Trophoblast cell (in vitro differentiated cells and primary cell): Measurements from ENCODE around the gene ABCF2.

ENCODE experiments used
- DNase-seq, 2 donors: peaks; one replicate each; pipeline ENCODE4 v3.0.0-alpha.2; 2016
- H2AFZ ChIP-seq: 2 replicates; pipeline ENCODE4 v1.6.1; 2013; ENCODE audit warnings: low read length, moderate library complexity, mild to moderate bottlenecking; ENCODE audit not compliant: insufficient read depth, poor library complexity
- H2AK5ac ChIP-seq: 2 replicates; pipeline ENCODE4 v1.6.1; 2013; ENCODE audit warnings: mild to moderate bottlenecking, low read length
- H2BK120ac ChIP-seq: 2 replicates; pipeline ENCODE4 v1.6.1; 2013; ENCODE audit warnings: low read length, mild to moderate bottlenecking, moderate library complexity; ENCODE audit not compliant: insufficient read depth, poor library complexity
- H2BK12ac ChIP-seq: 2 replicates; pipeline ENCODE4 v1.6.1; 2013; ENCODE audit warnings: mild to moderate bottlenecking, low read length, moderate library complexity
- H2BK5ac ChIP-seq: 2 replicates; pipeline ENCODE4 v1.6.1; 2013; ENCODE audit warnings: low read length, low read depth, moderate library complexity, mild to moderate bottlenecking; ENCODE audit not compliant: poor library complexity
- H3K14ac ChIP-seq: 2 replicates; pipeline ENCODE4 v1.6.1; 2013; ENCODE audit warnings: mild to moderate bottlenecking, low read length
- H3K18ac ChIP-seq: 2 replicates; pipeline ENCODE4 v1.6.1; 2013; ENCODE audit warnings: mild to moderate bottlenecking, low read length
- H3K23ac ChIP-seq: 2 replicates; pipeline ENCODE4 v1.6.1; 2013; ENCODE audit warnings: low read length
- H3K27ac ChIP-seq: 2 replicates; pipeline ENCODE4 v1.5.1; 2013; ENCODE audit warnings: low read depth, mild to moderate bottlenecking, inconsistent platforms, low read length, moderate library complexity
- H3K27me3 ChIP-seq: 2 replicates; pipeline ENCODE4 v1.6.1; 2013; ENCODE audit warnings: inconsistent platforms, mild to moderate bottlenecking, low read length, moderate library complexity; ENCODE audit not compliant: insufficient read depth
- H3K36me3 ChIP-seq, 2 experiments: 1 replicate in 1 of 2; 2 replicates in 1 of 2; pipeline ENCODE4 v1.6.1; 2013; ENCODE audit warnings: low read length in 2 of 2, mild to moderate bottlenecking in 2 of 2, moderate library complexity in 1 of 2; ENCODE audit not compliant: insufficient read depth in 2 of 2, control insufficient read depth in 1 of 2
- H3K4ac ChIP-seq: 2 replicates; pipeline ENCODE4 v1.6.1; 2013; ENCODE audit warnings: low read depth, mild to moderate bottlenecking, low read length, moderate library complexity
- H3K4me1 ChIP-seq, 2 experiments: 1 replicate in 1 of 2; 2 replicates in 1 of 2; pipeline ENCODE4 v1.6.1; 2013; ENCODE audit warnings: low read length in 2 of 2, mild to moderate bottlenecking in 2 of 2, moderate library complexity in 1 of 2; ENCODE audit not compliant: insufficient read depth in 2 of 2, control insufficient read depth in 1 of 2
- H3K4me2 ChIP-seq: 2 replicates; pipeline ENCODE4 v1.6.1; 2013; ENCODE audit warnings: inconsistent platforms, mild to moderate bottlenecking, low read length, moderate library complexity
- H3K4me3 ChIP-seq: 2 replicates; pipeline ENCODE4 v1.5.1; 2013; ENCODE audit warnings: mild to moderate bottlenecking, low read depth, low read length, inconsistent platforms
- H3K79me1 ChIP-seq: one replicate; pipeline ENCODE4 v1.6.1; 2013; ENCODE audit warnings: low read length
- H3K79me2 ChIP-seq: 2 replicates; pipeline ENCODE4 v1.6.1; 2013; ENCODE audit warnings: low read length, mild to moderate bottlenecking; ENCODE audit not compliant: control insufficient read depth, insufficient read depth, poor library complexity
- H3K9ac ChIP-seq: 2 replicates; pipeline ENCODE4 v1.6.1; 2013; ENCODE audit warnings: mild to moderate bottlenecking, low read length
- H3K9me3 ChIP-seq: 2 replicates; pipeline ENCODE4 v1.6.1; 2013; ENCODE audit warnings: low read depth, mild to moderate bottlenecking, control low read depth, inconsistent platforms, low read length; ENCODE audit not compliant: insufficient read depth
- H4K12ac ChIP-seq: 2 replicates; pipeline ENCODE4 v1.6.1; 2013; ENCODE audit warnings: low read depth, mild to moderate bottlenecking, low read length, moderate library complexity
- H4K8ac ChIP-seq: 2 replicates; pipeline ENCODE4 v1.6.1; 2013; ENCODE audit warnings: low read depth, mild to moderate bottlenecking, low read length, moderate library complexity
- H4K91ac ChIP-seq: one replicate; pipeline ENCODE4 v1.6.1; 2013; ENCODE audit warnings: low read depth, mild to moderate bottlenecking, low read length, moderate library complexity
- WGBS: extraction: QIAGEN DNeasy Blood & Tissue Kit; methylation state at CpG from one replicate; pipeline ENCODE4 v1.1.7; 2013; ENCODE audit warnings: missing lambda C conversion rate; ENCODE audit not compliant: insufficient read length, insufficient coverage; ENCODE audit errors: extremely low coverage; 5-methylcytosine and 5-hydroxymethylcytosine counted together

ABCF2 gene

GRCh38 chr7:151186640-151187408 lies 40.2 kb downstream of the ABCF2 start, which contains the start of gene ASB10:
Gene ASB10, minus strand, starts transcription at chr7:151187250. Its CDS starts 120 bp downstream, at chr7:151187130.
- no CpG with 5 or more reads among the region's 22 CpGs for WGBS
- H4K12ac ChIP-seq: no peak within 1 kb of the TSS

GRCh38 chr7:151185762-151186639 lies 41.0 kb downstream of the ABCF2 start:
- Histone ChIP-seq H3K4me3 (no peak overlapping the region), H3K9me3 (peaks cover 3% of the 10 kb centered on the region), H3K14ac (no peak overlapping the region), H3K4me2 (no peak overlapping the region), H2BK5ac (no peak overlapping the region), H3K23ac (no peak overlapping the region), H3K27me3 (no peaks in the 10 kb centered on the region), H4K8ac (no peak overlapping the region), H3K18ac (no peak overlapping the region), H4K91ac (no peak overlapping the region), H2BK12ac (no peak overlapping the region), H2BK120ac (no peak overlapping the region), H3K79me1 (no peaks in the 10 kb centered on the region), H2AK5ac (no peak overlapping the region), H3K79me2 (no peaks in the 10 kb centered on the region), H3K4ac (no peak overlapping the region), H2AFZ (no peak overlapping the region), H3K27ac (no peak overlapping the region), H4K12ac (no peak overlapping the region), H3K4me1 (no peaks in the 10 kb centered on the region), H3K9ac (no peak overlapping the region), H3K36me3 (no peaks in the 10 kb centered on the region)
- DNase-seq: no peak
- no CpG with 5 or more reads among the region's 16 CpGs for WGBS

More at GRCh38 chr7:151186640-151187408, 40.2 kb downstream of the ABCF2 start, which contains the start of gene ASB10:
- no peaks in the 10 kb centered on the region for H3K4me1 ChIP-seq
- H3K18ac ChIP-seq: no peak within 1 kb of the TSS
- no peak within 1 kb of the TSS for H3K4ac ChIP-seq
- no peak within 1 kb of the TSS for H3K4me3 ChIP-seq
- no peak within 1 kb of the TSS for H4K91ac ChIP-seq
- H3K27ac ChIP-seq: no peak within 1 kb of the TSS
- H4K8ac ChIP-seq: no peak within 1 kb of the TSS
- H3K79me2 ChIP-seq: no peaks in the 10 kb centered on the region
- no peak within 1 kb of the TSS for H3K9ac ChIP-seq
- H3K4me2 ChIP-seq: no peak within 1 kb of the TSS
- H3K9me3 ChIP-seq: no peaks in the 10 kb centered on the region
- H2BK5ac ChIP-seq: no peak within 1 kb of the TSS
- H3K27me3 ChIP-seq: no peaks in the 10 kb centered on the region
- no peak within 1 kb of the TSS for H2BK120ac ChIP-seq
- H3K36me3 ChIP-seq: no peaks in the 10 kb centered on the region
- H3K23ac ChIP-seq: no peak within 1 kb of the TSS
- no peak within 1 kb of the TSS for H2AFZ ChIP-seq
- H2AK5ac ChIP-seq: no peak within 1 kb of the TSS
- no peaks in the 10 kb centered on the region for H3K79me1 ChIP-seq
- no peak within 1 kb of the TSS for H2BK12ac ChIP-seq
- no peak within 1 kb of the TSS for H3K14ac ChIP-seq
- DNase-seq: no peak

- H3K4ac ChIP-seq: no peak overlapping the region
- no peak overlapping the region for H3K18ac ChIP-seq
- no peaks in the 10 kb centered on the region for H3K79me1 ChIP-seq
- H3K9me3 ChIP-seq: peaks cover 4% of the 10 kb centered on the region
- no peak overlapping the region for H3K9ac ChIP-seq
- no peak overlapping the region for H2BK12ac ChIP-seq
- no peak overlapping the region for H3K14ac ChIP-seq
- H3K23ac ChIP-seq: no peak overlapping the region
- H3K4me3 ChIP-seq: no peak overlapping the region
- no peak overlapping the region for H2AFZ ChIP-seq
- H2BK120ac ChIP-seq: no peak overlapping the region
- H4K12ac ChIP-seq: no peak overlapping the region
- no peak overlapping the region for H2BK5ac ChIP-seq
- no CpG with 5 or more reads among the region's 22 CpGs for WGBS
- no peaks in the 10 kb centered on the region for H3K79me2 ChIP-seq
- no peaks in the 10 kb centered on the region for H3K4me1 ChIP-seq
- no peak for DNase-seq
- H3K4me2 ChIP-seq: no peak overlapping the region
- no peaks in the 10 kb centered on the region for H3K36me3 ChIP-seq
- H2AK5ac ChIP-seq: no peak overlapping the region
- H4K8ac ChIP-seq: no peak overlapping the region
- H4K91ac ChIP-seq: no peak overlapping the region
- no peak overlapping the region for H3K27ac ChIP-seq
- no peaks in the 10 kb centered on the region for H3K27me3 ChIP-seq
These were observed 46.0 kb downstream of the ABCF2 start for GRCh38 chr7:151181011-151181431.

GRCh38 chr7:151179946-151180345 lies 47.1 kb downstream of the ABCF2 start:
- H3K9ac ChIP-seq: no peak overlapping the region
- H4K12ac ChIP-seq: no peak overlapping the region
- no peaks in the 10 kb centered on the region for H3K27me3 ChIP-seq
- no peak overlapping the region for H3K4ac ChIP-seq
- WGBS: no CpG with 5 or more reads among the region's 4 CpGs
- DNase-seq: no peak
- peaks cover 6% of the 10 kb centered on the region for H3K9me3 ChIP-seq
- no peak overlapping the region for H3K4me2 ChIP-seq
- H3K4me1 ChIP-seq: no peaks in the 10 kb centered on the region
- H3K18ac ChIP-seq: no peak overlapping the region
- H2AFZ ChIP-seq: no peak overlapping the region
- H4K8ac ChIP-seq: no peak overlapping the region
- H2AK5ac ChIP-seq: no peak overlapping the region
- H3K27ac ChIP-seq: no peak overlapping the region
- H3K79me1 ChIP-seq: no peaks in the 10 kb centered on the region
- no peak overlapping the region for H3K23ac ChIP-seq
- H3K79me2 ChIP-seq: no peaks in the 10 kb centered on the region
- no peak overlapping the region for H2BK120ac ChIP-seq
- no peak overlapping the region for H3K4me3 ChIP-seq
- H3K36me3 ChIP-seq: no peaks in the 10 kb centered on the region
- no peak overlapping the region for H2BK5ac ChIP-seq
- H4K91ac ChIP-seq: no peak overlapping the region
- H3K14ac ChIP-seq: no peak overlapping the region
- no peak overlapping the region for H2BK12ac ChIP-seq
